Measurements from ENCODE around the gene RAPGEF3. TPM values are rescaled to one million over a fixed set of nuclear protein-coding genes. Genes with fewer than 3 reads are reported as not detected.

RAPGEF3 gene
- polyA plus RNA-seq, 1 experiment: 2.4 TPM

- Histone ChIP-seq H3K27me3 (ENCODE audit: control insufficient read depth, insufficient read depth, low read length) (peaks cover 3% of the 10 kb centered on the region; the same call in 1 of the 2 replicates), H3K4me3 (ENCODE audit: low read depth, low read length) (no peak overlapping the region), H3K36me3 (ENCODE audit: control insufficient read depth, insufficient read depth, low read length) (no peaks in the 10 kb centered on the region)
- POLR2A ChIA-PET: interaction anchor here (0.6 to 0.8 kb wide), 2 partner anchors 42 to 97 kb away, joined by 3 to 7 read pairs; no protein-coding TSS in a partner anchor
- CTCF ChIA-PET: interaction anchor here (0.8 to 17.6 kb wide), 7 partner anchors 10 to 101 kb away, joined by 4 to 454 read pairs (median 18); partner anchors contain the start of genes RAPGEF3 and SLC48A1
- DNase-seq (ENCODE audit: low read depth): no peak
- no peak for TF ChIP-seq CTCF (IDR thresholded peaks at IDR 0.05; ENCODE audit: insufficient read depth, low read depth, low read length)
These were observed 21.6 kb downstream of the RAPGEF3 start for GRCh38 chr12:47736877-47737676.

GRCh38 chr12:47736216-47736615 lies 22.5 kb downstream of the RAPGEF3 start:
- ChIA-PET POLR2A (interaction anchor here (0.6 to 0.8 kb wide), 2 partner anchors 43 to 98 kb away, joined by 3 to 7 read pairs; no protein-coding TSS in a partner anchor), CTCF (interaction anchor here (0.8 to 17.6 kb wide), 7 partner anchors 9 to 102 kb away, joined by 4 to 454 read pairs (median 18); partner anchors contain the start of genes RAPGEF3 and SLC48A1)
- H3K4me3 ChIP-seq (ENCODE audit: low read depth, low read length): no peak overlapping the region
- no peak for TF ChIP-seq CTCF (IDR thresholded peaks at IDR 0.05; ENCODE audit: insufficient read depth, low read depth, low read length)
- no peaks in the 10 kb centered on the region for H3K36me3 ChIP-seq (ENCODE audit: control insufficient read depth, insufficient read depth, low read length)
- peaks cover 3% of the 10 kb centered on the region; the same call in 1 of the 2 replicates for H3K27me3 ChIP-seq (ENCODE audit: control insufficient read depth, insufficient read depth, low read length)
- no peak for DNase-seq (ENCODE audit: low read depth)

- Histone ChIP-seq H3K4me3 (ENCODE audit: low read depth, low read length) (no peak overlapping the region), H3K36me3 (ENCODE audit: control insufficient read depth, insufficient read depth, low read length) (no peaks in the 10 kb centered on the region), H3K27me3 (ENCODE audit: control insufficient read depth, insufficient read depth, low read length) (peaks cover 3% of the 10 kb centered on the region; the same call in 1 of the 2 replicates)
- no peak for DNase-seq (ENCODE audit: low read depth)
- ChIA-PET CTCF (interaction anchor here (2.6 to 17.6 kb wide), 4 partner anchors 9 to 38 kb away, joined by 12 to 454 read pairs (median 93); partner anchors contain the start of genes RAPGEF3 and SLC48A1), POLR2A (no interaction called here)
- no peak for TF ChIP-seq CTCF (IDR thresholded peaks at IDR 0.05; ENCODE audit: insufficient read depth, low read depth, low read length)
These were observed 23.0 kb downstream of the RAPGEF3 start for GRCh38 chr12:47735649-47736048.

DNA sequence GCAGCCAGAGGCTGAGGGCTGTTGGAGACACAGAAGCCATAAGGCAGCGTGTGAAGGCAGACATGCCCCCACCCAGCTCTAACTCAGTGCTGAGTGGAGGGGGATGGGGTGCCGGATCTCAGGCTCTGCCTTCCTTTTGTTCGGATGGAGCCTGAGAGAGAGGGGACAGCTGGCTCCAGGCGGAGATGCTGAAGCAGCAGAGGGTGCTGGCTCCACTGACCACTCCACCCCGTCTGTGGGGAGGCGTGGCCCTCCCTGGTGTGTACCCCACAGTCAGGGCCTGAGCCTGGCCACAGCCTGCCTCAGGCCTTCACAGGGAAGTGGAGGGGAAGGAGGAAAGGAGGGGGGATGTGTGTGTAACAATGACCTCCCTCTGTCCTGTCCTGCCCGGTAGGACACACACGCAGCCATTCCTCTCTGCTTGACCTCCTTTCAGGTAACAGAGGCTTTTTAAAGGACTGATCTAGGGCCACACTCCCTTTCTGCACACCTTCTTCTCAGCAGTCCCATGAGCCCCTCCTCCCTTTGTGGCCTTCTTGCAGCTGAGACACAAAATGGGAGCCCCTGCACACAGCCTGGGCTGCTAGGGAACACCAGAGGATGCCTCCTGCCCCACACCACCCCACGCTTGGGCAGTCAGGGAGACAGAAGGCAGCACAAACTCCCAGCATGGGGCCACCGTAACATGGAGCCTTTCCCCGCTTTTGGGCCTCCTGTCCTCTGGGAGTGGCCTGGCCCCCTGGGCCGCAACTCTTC lies 23.8 kb downstream of the RAPGEF3 start:
- no peak for TF ChIP-seq CTCF (IDR thresholded peaks at IDR 0.05; ENCODE audit: insufficient read depth, low read depth, low read length)
- DNase-seq (ENCODE audit: low read depth): no peak
- no peaks in the 10 kb centered on the region for H3K36me3 ChIP-seq (ENCODE audit: control insufficient read depth, insufficient read depth, low read length)
- CTCF ChIA-PET: interaction anchor here (2.6 to 17.6 kb wide), 5 partner anchors 8 to 103 kb away, joined by 14 to 454 read pairs (median 30); partner anchors contain the start of gene SLC48A1
- peaks cover 3% of the 10 kb centered on the region; the same call in 1 of the 2 replicates for H3K27me3 ChIP-seq (ENCODE audit: control insufficient read depth, insufficient read depth, low read length)
- POLR2A ChIA-PET: no interaction called here
- no peak overlapping the region for H3K4me3 ChIP-seq (ENCODE audit: low read depth, low read length)
